Nephron (organoid): ENCODE data around the gene MXRA8.
"Not testable (repeated sequence)": the region's sequence is repeated elsewhere in the genome, so short reads cannot be mapped to it uniquely, and the experiment has no call there.

Source experiments
- H3K27ac Mint-ChIP-seq, 3 experiments: 2 replicates each; pipeline ENCODE4 v1.8.0; 2020; ENCODE audit warnings: mixed read lengths in 3 of 3, mild to moderate bottlenecking in 2 of 3, moderate library complexity in 1 of 3
- H3K27me3 Mint-ChIP-seq: 2 replicates; pipeline ENCODE4 v1.8.0; 2021; ENCODE audit warnings: low read depth, mild to moderate bottlenecking, moderate library complexity, mixed read lengths
- H3K36me3 Mint-ChIP-seq: 2 replicates; pipeline ENCODE4 v1.8.0; 2020; ENCODE audit warnings: low read depth, mixed read lengths
- H3K4me1 Mint-ChIP-seq: 2 replicates; pipeline ENCODE4 v1.8.0; 2020; ENCODE audit warnings: mixed read lengths
- H3K4me3 Mint-ChIP-seq, 3 experiments: 2 replicates each; pipeline ENCODE4 v1.8.0; 2020; ENCODE audit warnings: mild to moderate bottlenecking in 3 of 3, mixed read lengths in 3 of 3, moderate library complexity in 2 of 3
- H3K9me3 Mint-ChIP-seq: 2 replicates; pipeline ENCODE4 v1.8.0; 2020; ENCODE audit warnings: mixed read lengths
- CTCF ChIP-seq, 3 experiments: fragments of 200-600 bp; sonication (generic); IDR thresholded peaks; one replicate each; pipeline ENCODE4 v1.5.0; 2021; ENCODE audit warnings: antibody characterized with exemption in 3 of 3; ENCODE audit not compliant: unreplicated experiment in 3 of 3

Gene MXRA8

GRCh38 chr1:1318131-1318652 lies 40.2 kb downstream of the MXRA8 start:
- H3K36me3 Mint-ChIP-seq, result peaks cover 22% of the 10 kb centered on the region
- peak overlapping the region in 1 of 3 experiments; percentile 50 for H3K4me3 Mint-ChIP-seq
- H3K9me3 Mint-ChIP-seq, result no peaks in the 10 kb centered on the region
- no peak for TF ChIP-seq CTCF (IDR thresholded peaks at IDR 0.05; ENCODE audit: unreplicated experiment in 3 of 3)
- peaks cover 26% of the 10 kb centered on the region for H3K4me1 Mint-ChIP-seq
- H3K27me3 Mint-ChIP-seq, result no peaks in the 10 kb centered on the region
- H3K27ac Mint-ChIP-seq, result peak overlapping the region in 1 of 3 experiments; percentile 48

GRCh38 chr1:1317420-1317819 lies 40.9 kb downstream of the MXRA8 start:
- Mint-ChIP-seq H3K36me3 (peaks cover 22% of the 10 kb centered on the region), H3K9me3 (no peaks in the 10 kb centered on the region), H3K4me1 (peaks cover 20% of the 10 kb centered on the region), H3K27me3 (no peaks in the 10 kb centered on the region), H3K4me3 (peak overlapping the region in 1 of 3 experiments; percentile 12), H3K27ac (no peak overlapping the region)
- no peak for TF ChIP-seq CTCF (IDR thresholded peaks at IDR 0.05; ENCODE audit: unreplicated experiment in 3 of 3)

- not testable (repeated sequence) for H3K9me3 Mint-ChIP-seq, H3K27me3 Mint-ChIP-seq, H3K4me3 Mint-ChIP-seq
- peak overlapping the region in 1 of 3 experiments; percentile 74 for H3K27ac Mint-ChIP-seq
- H3K4me1 Mint-ChIP-seq, result peaks cover 16% of the 10 kb centered on the region
- H3K36me3 Mint-ChIP-seq, result peaks cover 22% of the 10 kb centered on the region
Observed at GRCh38 chr1:1316199-1316598, 42.2 kb downstream of the MXRA8 start.

- no peaks in the 10 kb centered on the region for H3K27me3 Mint-ChIP-seq
- peak overlapping the region in 2 of 3 experiments; percentile 24 to 30 for H3K4me3 Mint-ChIP-seq
- H3K9me3 Mint-ChIP-seq, result no peaks in the 10 kb centered on the region
- peaks cover 22% of the 10 kb centered on the region for H3K36me3 Mint-ChIP-seq
- no peak for TF ChIP-seq CTCF (IDR thresholded peaks at IDR 0.05; ENCODE audit: unreplicated experiment in 3 of 3)
- peak overlapping the region in 2 of 3 experiments; percentile 67 to 74 for H3K27ac Mint-ChIP-seq
- peaks cover 16% of the 10 kb centered on the region for H3K4me1 Mint-ChIP-seq
Observed at GRCh38 chr1:1315435-1315954, 42.9 kb downstream of the MXRA8 start.

- Mint-ChIP-seq H3K9me3 (no peaks in the 10 kb centered on the region), H3K27ac (no peak overlapping the region), H3K27me3 (no peaks in the 10 kb centered on the region), H3K36me3 (peaks cover 22% of the 10 kb centered on the region), H3K4me1 (peaks cover 16% of the 10 kb centered on the region), H3K4me3 (no peak overlapping the region)
- no peak for TF ChIP-seq CTCF (IDR thresholded peaks at IDR 0.05; ENCODE audit: unreplicated experiment in 3 of 3)
Observed at GRCh38 chr1:1314678-1315335, 43.5 kb downstream of the MXRA8 start.

- H3K4me3 Mint-ChIP-seq, result no peak overlapping the region
- peaks cover 18% of the 10 kb centered on the region for H3K36me3 Mint-ChIP-seq
- TF ChIP-seq CTCF (IDR thresholded peaks at IDR 0.05; ENCODE audit: unreplicated experiment in 3 of 3), result no peak
- H3K4me1 Mint-ChIP-seq, result peaks cover 11% of the 10 kb centered on the region
- H3K27me3 Mint-ChIP-seq, result no peaks in the 10 kb centered on the region
- H3K27ac Mint-ChIP-seq, result no peak overlapping the region
- H3K9me3 Mint-ChIP-seq, result no peaks in the 10 kb centered on the region
Observed at GRCh38 chr1:1314237-1314586, 44.1 kb downstream of the MXRA8 start.
